ENCODE results near the gene RO60. TPM values are rescaled to one million over a fixed set of nuclear protein-coding genes. Genes with fewer than 3 reads are reported as not detected.
"Not testable (repeated sequence)": the region's sequence is repeated elsewhere in the genome, so short reads cannot be mapped to it uniquely, and the experiment has no call there.

Gene RO60
- total RNA-seq, 1 experiment from 2014 or later, result 93.5 TPM

GRCh38 chr1:193031431-193031830 lies 28.0 kb upstream of the RO60 start:
- peaks cover 8% of the 10 kb centered on the region for H3K4me1 ChIP-seq (ENCODE audit: insufficient read depth, low read length, poor library complexity, severe bottlenecking)
- DNase-seq (ENCODE audit: low spot score), result peak; percentile 30
- ChIA-PET POLR2A (ENCODE audit: low non-redundant PET) (no interaction called here), CTCF (interaction anchor here (0.9 kb wide), 1 partner anchor 12 kb away, joined by 3 read pairs; no protein-coding TSS in a partner anchor)
- peak; percentile 59 for TF ChIP-seq CTCF (conservative IDR thresholded peaks at IDR 0.05; ENCODE audit: low read depth, low read length)
- TF ChIP-seq EZH2 (IDR thresholded peaks at IDR 0.05; ENCODE audit: borderline replicate concordance, low read depth, low read length, poor library complexity, severe bottlenecking), result no peak
- no TSS peak for BruUV-seq (replicated peaks)
- no peak overlapping the region for H3K4me3 ChIP-seq (ENCODE audit: low read depth, low read length, poor library complexity, severe bottlenecking)
- H3K27me3 ChIP-seq (replicated peaks; ENCODE audit: insufficient read depth, low read depth, low read length, poor library complexity), result no peaks in the 10 kb centered on the region
- H3K36me3 ChIP-seq (ENCODE audit: insufficient read depth, low read length, poor library complexity, severe bottlenecking), result peaks cover 18% of the 10 kb centered on the region
- peaks cover 3% of the 10 kb centered on the region for H3K9me3 ChIP-seq (ENCODE audit: low read depth, low read length, poor library complexity, severe bottlenecking)
- intact Hi-C loops (cut with micrococcal nuclease; ENCODE audit: unreplicated experiment), result no loop called here
- no peak overlapping the region for H3K27ac ChIP-seq (ENCODE audit: low read depth, low read length, poor library complexity, severe bottlenecking)

- DNase-seq (ENCODE audit: low spot score); H3K27me3 ChIP-seq (replicated peaks; ENCODE audit: insufficient read depth, low read depth, low read length, poor library complexity); POLR2A ChIA-PET (ENCODE audit: low non-redundant PET); H3K4me1 ChIP-seq (ENCODE audit: insufficient read depth, low read length, poor library complexity, severe bottlenecking); H3K4me3 ChIP-seq (ENCODE audit: low read depth, low read length, poor library complexity, severe bottlenecking); intact Hi-C loops (cut with micrococcal nuclease; ENCODE audit: unreplicated experiment); BruUV-seq (replicated peaks); H3K9me3 ChIP-seq (ENCODE audit: low read depth, low read length, poor library complexity, severe bottlenecking); H3K27ac ChIP-seq (ENCODE audit: low read depth, low read length, poor library complexity, severe bottlenecking): not testable (repeated sequence)
- peaks cover 14% of the 10 kb centered on the region for H3K36me3 ChIP-seq (ENCODE audit: insufficient read depth, low read length, poor library complexity, severe bottlenecking)
- CTCF ChIA-PET, result interaction anchor here (0.9 kb wide), 1 partner anchor 13 kb away, joined by 3 read pairs; no protein-coding TSS in a partner anchor
These were observed 26.6 kb upstream of the RO60 start for GRCh38 chr1:193032643-193033427.

- ChIA-PET POLR2A (ENCODE audit: low non-redundant PET) (no interaction called here), CTCF (no interaction called here)
- no peak overlapping the region for H3K27ac ChIP-seq (ENCODE audit: low read depth, low read length, poor library complexity, severe bottlenecking)
- H3K36me3 ChIP-seq (ENCODE audit: insufficient read depth, low read length, poor library complexity, severe bottlenecking), result peaks cover 10% of the 10 kb centered on the region
- no TSS peak for BruUV-seq (replicated peaks)
- TF ChIP-seq EZH2 (IDR thresholded peaks at IDR 0.05; ENCODE audit: borderline replicate concordance, low read depth, low read length, poor library complexity, severe bottlenecking), result no peak
- TF ChIP-seq CTCF (conservative IDR thresholded peaks at IDR 0.05; ENCODE audit: low read depth, low read length), result no peak
- H3K4me3 ChIP-seq (ENCODE audit: low read depth, low read length, poor library complexity, severe bottlenecking), result no peak overlapping the region
- intact Hi-C loops (cut with micrococcal nuclease; ENCODE audit: unreplicated experiment), result no loop called here
- peaks cover 3% of the 10 kb centered on the region for H3K9me3 ChIP-seq (ENCODE audit: low read depth, low read length, poor library complexity, severe bottlenecking)
- H3K27me3 ChIP-seq (replicated peaks; ENCODE audit: insufficient read depth, low read depth, low read length, poor library complexity), result no peaks in the 10 kb centered on the region
- DNase-seq (ENCODE audit: low spot score), result no peak
- peaks cover 8% of the 10 kb centered on the region for H3K4me1 ChIP-seq (ENCODE audit: insufficient read depth, low read length, poor library complexity, severe bottlenecking)
These were observed 25.8 kb upstream of the RO60 start for GRCh38 chr1:193033610-193034009.
